Measurements from ENCODE around the gene EIF4E2. TPM values are rescaled to one million over a fixed set of nuclear protein-coding genes. Genes with fewer than 3 reads are reported as not detected.
A peak's percentile ranks its signal among the peaks of the same experiment; 100 is the strongest.
"Not testable (repeated sequence)": the region's sequence is repeated elsewhere in the genome, so short reads cannot be mapped to it uniquely, and the experiment has no call there.

EIF4E2 gene
- total RNA-seq, 1 experiment from 2014 or later: 79.4 TPM

- DNase-seq (ENCODE audit: low read depth): no peak
These were observed 13.1 kb downstream of the EIF4E2 start for GRCh38 chr2:232563580-232563979.

GRCh38 chr2:232567721-232568120 lies 17.2 kb downstream of the EIF4E2 start:
- DNase-seq (ENCODE audit: low read depth): peak; percentile 5

- peak; percentile 90 for DNase-seq (ENCODE audit: low read depth)
These were observed 17.7 kb downstream of the EIF4E2 start for GRCh38 chr2:232568161-232568560.

- DNase-seq (ENCODE audit: low read depth): no peak
These were observed 19.1 kb downstream of the EIF4E2 start for GRCh38 chr2:232569541-232569940.

GRCh38 chr2:232570481-232570880 lies 20.0 kb downstream of the EIF4E2 start:
- not testable (repeated sequence) for DNase-seq (ENCODE audit: low read depth)

GRCh38 chr2:232571026-232571474 lies 20.6 kb downstream of the EIF4E2 start:
- DNase-seq (ENCODE audit: low read depth): peak; percentile 8

GRCh38 chr2:232573042-232573441 lies 22.6 kb downstream of the EIF4E2 start:
- no peak for DNase-seq (ENCODE audit: low read depth)

- DNase-seq (ENCODE audit: low read depth): no peak
These were observed 23.4 kb downstream of the EIF4E2 start for GRCh38 chr2:232573771-232574435.

GRCh38 chr2:232574674-232575403 lies 24.4 kb downstream of the EIF4E2 start:
- DNase-seq (ENCODE audit: low read depth): peak; percentile 20

GRCh38 chr2:232575404-232575746 lies 24.9 kb downstream of the EIF4E2 start:
- DNase-seq (ENCODE audit: low read depth): no peak

- peak; percentile 43 for DNase-seq (ENCODE audit: low read depth)
These were observed 26.5 kb downstream of the EIF4E2 start for GRCh38 chr2:232576995-232577394.

- DNase-seq (ENCODE audit: low read depth): no peak
These were observed 27.4 kb downstream of the EIF4E2 start for GRCh38 chr2:232577841-232578240.

- no peak for DNase-seq (ENCODE audit: low read depth)
These were observed 28.1 kb downstream of the EIF4E2 start for GRCh38 chr2:232578626-232579025.

GRCh38 chr2:232580648-232580981 lies 30.1 kb downstream of the EIF4E2 start:
- DNase-seq (ENCODE audit: low read depth): no peak

- no peak for DNase-seq (ENCODE audit: low read depth)
These were observed 31.2 kb downstream of the EIF4E2 start for GRCh38 chr2:232581725-232582124.

GRCh38 chr2:232584238-232584637 lies 33.7 kb downstream of the EIF4E2 start:
- DNase-seq (ENCODE audit: low read depth): no peak

GRCh38 chr2:232586943-232587505 lies 36.5 kb downstream of the EIF4E2 start:
- no peak for DNase-seq (ENCODE audit: low read depth)

GRCh38 chr2:232587512-232587911 lies 37.0 kb downstream of the EIF4E2 start:
- DNase-seq (ENCODE audit: low read depth): no peak

- DNase-seq (ENCODE audit: low read depth): no peak
These were observed 37.5 kb downstream of the EIF4E2 start for GRCh38 chr2:232588031-232588430.

- peak; percentile 84 for DNase-seq (ENCODE audit: low read depth)
These were observed 38.4 kb downstream of the EIF4E2 start for GRCh38 chr2:232588680-232589585.

GRCh38 chr2:232592772-232593395 lies 42.4 kb downstream of the EIF4E2 start:
- peak; percentile 93 for DNase-seq (ENCODE audit: low read depth)

GRCh38 chr2:232593982-232594381 lies 43.5 kb downstream of the EIF4E2 start:
- no peak for DNase-seq (ENCODE audit: low read depth)

Measured in M059J (cell line).